BLaER1 treated with 17β-estradiol and CSF1 and Interleukin-3, amounts not matched to agents 10 nM and 100 nM (cell line): ENCODE data around the gene CYP46A1.

ENCODE experiments used
- H3K27ac ChIP-seq, 11 experiments: shearing (Covaris generic); formaldehyde crosslinking; 2 replicates each; pipeline ENCODE4 v1.8.1; 2022
- H3K27me3 ChIP-seq, 11 experiments: shearing (Covaris generic); formaldehyde crosslinking; 2 replicates each; pipeline ENCODE4 v1.8.1; 2022
- H3K36me3 ChIP-seq, 11 experiments: shearing (Covaris generic); formaldehyde crosslinking; 2 replicates each; pipeline ENCODE4 v1.8.1; 2022
- H3K4me1 ChIP-seq, 10 experiments: shearing (Covaris generic); formaldehyde crosslinking; 2 replicates each; pipeline ENCODE4 v1.8.1; 2022
- H3K4me2 ChIP-seq, 11 experiments: shearing (Covaris generic); formaldehyde crosslinking; 2 replicates each; pipeline ENCODE4 v1.8.1; 2022
- H3K4me3 ChIP-seq, 10 experiments: shearing (Covaris generic); formaldehyde crosslinking; 2 replicates each; pipeline ENCODE4 v1.8.1; 2022
- H3K9ac ChIP-seq, 11 experiments: shearing (Covaris generic); formaldehyde crosslinking; 2 replicates each; pipeline ENCODE4 v1.8.1; 2022
- H3K9me3 ChIP-seq, 11 experiments: shearing (Covaris generic); formaldehyde crosslinking; replicated peaks in 1 of 11; 2 replicates each; pipeline ENCODE4 v1.8.1; 2022
- H4K20me1 ChIP-seq, 11 experiments: shearing (Covaris generic); formaldehyde crosslinking; 2 replicates each; pipeline ENCODE4 v1.8.1; 2022
- Cebpa-rat ChIP-seq, 11 experiments: shearing (Covaris generic); IDR thresholded peaks; 2 replicates each; pipeline ENCODE4 v1.8.1; 2022

CYP46A1 gene

GRCh38 chr14:99768381-99768780 is 84.3 kb downstream of the CYP46A1 start:
- Histone ChIP-seq H3K4me1 (peaks cover 0 to 47% (median 28%) of the 10 kb centered on the region in 10 experiments; a peak in 16 of 20 replicates), H3K27ac (peak overlapping the region in 6 of 11 experiments; percentile 34 to 74 (median 62); a peak in 11 of 22 replicates), H4K20me1 (no peaks in the 10 kb centered on the region), H3K27me3 (no peaks in the 10 kb centered on the region), H3K9me3 (peaks cover 0 to 10% (median under 1%) of the 10 kb centered on the region in 11 experiments; a peak in 7 of 22 replicates), H3K36me3 (no peaks in the 10 kb centered on the region), H3K9ac (peak overlapping the region in 3 of 11 experiments; percentile 34 to 50 (median 40); a peak in 4 of 22 replicates), H3K4me3 (no peak overlapping the region), H3K4me2 (peak overlapping the region in 10 of 11 experiments; percentile 22 to 80 (median 53); a peak in 18 of 22 replicates)
- no peak for TF ChIP-seq Cebpa-rat (IDR thresholded peaks at IDR 0.05)

- H3K9ac ChIP-seq: no peak overlapping the region
- H3K4me2 ChIP-seq: peak overlapping the region in 9 of 11 experiments; percentile 22 to 80 (median 66); a peak in 15 of 22 replicates
- no peaks in the 10 kb centered on the region for H3K27me3 ChIP-seq
- no peaks in the 10 kb centered on the region for H3K36me3 ChIP-seq
- H3K4me1 ChIP-seq: peaks cover 7 to 49% (median 31%) of the 10 kb centered on the region in 10 experiments
- peaks cover 0 to 8% (median 0%) of the 10 kb centered on the region in 11 experiments; a peak in 1 of 22 replicates for H3K9me3 ChIP-seq
- H3K4me3 ChIP-seq: no peak overlapping the region
- H3K27ac ChIP-seq: peak overlapping the region in 6 of 11 experiments; percentile 38 to 68 (median 64); a peak in 9 of 22 replicates
- no peaks in the 10 kb centered on the region for H4K20me1 ChIP-seq
- no peak for TF ChIP-seq Cebpa-rat (IDR thresholded peaks at IDR 0.05)
Measured at GRCh38 chr14:99769123-99769522, 85.0 kb downstream of the CYP46A1 start.

GRCh38 chr14:99769799-99770198 is 85.7 kb downstream of the CYP46A1 start:
- H3K4me1 ChIP-seq: peaks cover 13 to 49% (median 34%) of the 10 kb centered on the region in 10 experiments
- H3K9ac ChIP-seq: no peak overlapping the region
- no peaks in the 10 kb centered on the region for H3K27me3 ChIP-seq
- H3K4me2 ChIP-seq: 0 out of 22 replicates have a peak overlapping the region, but pooled peaks of 2 of the 11 experiments have one; percentile 66 to 78
- H3K4me3 ChIP-seq: no peak overlapping the region
- no peaks in the 10 kb centered on the region for H4K20me1 ChIP-seq
- TF ChIP-seq Cebpa-rat (IDR thresholded peaks at IDR 0.05): no peak
- no peak overlapping the region for H3K27ac ChIP-seq
- H3K9me3 ChIP-seq: peaks cover 0 to 8% (median 0%) of the 10 kb centered on the region in 11 experiments; a peak in 1 of 22 replicates
- no peaks in the 10 kb centered on the region for H3K36me3 ChIP-seq

GRCh38 chr14:99772371-99773283 is 88.5 kb downstream of the CYP46A1 start:
- H3K4me3 ChIP-seq: no peak overlapping the region
- peak in 1 of 11 experiments; percentile 33; a peak in 1 of 22 replicates for TF ChIP-seq Cebpa-rat (IDR thresholded peaks at IDR 0.05)
- no peak overlapping the region for H3K4me2 ChIP-seq
- H3K27ac ChIP-seq: no peak overlapping the region; a peak in 1 of 22 replicates
- no peaks in the 10 kb centered on the region for H3K27me3 ChIP-seq
- H3K9me3 ChIP-seq: peaks cover 0 to 8% (median 0%) of the 10 kb centered on the region in 11 experiments; a peak in 1 of 22 replicates
- peaks cover 20 to 60% (median 46%) of the 10 kb centered on the region in 10 experiments for H3K4me1 ChIP-seq
- no peak overlapping the region for H3K9ac ChIP-seq
- no peaks in the 10 kb centered on the region for H3K36me3 ChIP-seq
- peaks cover 0 to 5% (median 0%) of the 10 kb centered on the region in 11 experiments; a peak in 1 of 22 replicates for H4K20me1 ChIP-seq

- no peak overlapping the region for H3K4me3 ChIP-seq
- H3K27me3 ChIP-seq: no peaks in the 10 kb centered on the region
- no peak for TF ChIP-seq Cebpa-rat (IDR thresholded peaks at IDR 0.05)
- H3K4me2 ChIP-seq: peak overlapping the region; percentile 60 to 80 (median 68)
- peaks cover 0 to 5% (median 0%) of the 10 kb centered on the region in 11 experiments; a peak in 1 of 22 replicates for H4K20me1 ChIP-seq
- H3K9me3 ChIP-seq: peaks cover 0 to 14% (median 7%) of the 10 kb centered on the region in 11 experiments; a peak in 13 of 22 replicates
- H3K4me1 ChIP-seq: peaks cover 20 to 50% (median 36%) of the 10 kb centered on the region in 10 experiments
- H3K36me3 ChIP-seq: no peaks in the 10 kb centered on the region
- H3K9ac ChIP-seq: peak overlapping the region in 1 of 11 experiments; percentile 16; a peak in 1 of 22 replicates
- peak overlapping the region in 5 of 11 experiments; percentile 2 to 43 (median 32); a peak in 9 of 22 replicates for H3K27ac ChIP-seq
Measured at GRCh38 chr14:99773521-99774497, 89.7 kb downstream of the CYP46A1 start.

- no peak overlapping the region for H3K4me3 ChIP-seq
- no peak for TF ChIP-seq Cebpa-rat (IDR thresholded peaks at IDR 0.05)
- H3K9ac ChIP-seq: peak overlapping the region in 2 of 11 experiments; percentile 1 to 16; a peak in 1 of 22 replicates
- peaks cover 20 to 42% (median 30%) of the 10 kb centered on the region in 10 experiments for H3K4me1 ChIP-seq
- H3K9me3 ChIP-seq: peaks cover 0 to 23% (median 16%) of the 10 kb centered on the region in 11 experiments; a peak in 20 of 22 replicates
- no peaks in the 10 kb centered on the region for H3K36me3 ChIP-seq
- peaks cover 0 to 5% (median 0%) of the 10 kb centered on the region in 11 experiments; a peak in 1 of 22 replicates for H4K20me1 ChIP-seq
- H3K27me3 ChIP-seq: no peaks in the 10 kb centered on the region
- peak overlapping the region; percentile 60 to 80 (median 68) for H3K4me2 ChIP-seq
- H3K27ac ChIP-seq: peak overlapping the region in 4 of 11 experiments; percentile 16 to 43 (median 33); a peak in 9 of 22 replicates
Measured at GRCh38 chr14:99774556-99775307, 90.6 kb downstream of the CYP46A1 start.

GRCh38 chr14:99775351-99775750 is 91.3 kb downstream of the CYP46A1 start:
- no peaks in the 10 kb centered on the region for H3K36me3 ChIP-seq
- TF ChIP-seq Cebpa-rat (IDR thresholded peaks at IDR 0.05): no peak
- peak overlapping the region in 10 of 11 experiments; percentile 15 to 80 (median 68); a peak in 18 of 22 replicates for H3K4me2 ChIP-seq
- no peak overlapping the region for H3K4me3 ChIP-seq
- H3K27ac ChIP-seq: peak overlapping the region in 1 of 11 experiments; percentile 6; a peak in 1 of 22 replicates
- H3K9me3 ChIP-seq: peaks cover 0 to 24% (median 21%) of the 10 kb centered on the region in 11 experiments; a peak in 20 of 22 replicates
- H4K20me1 ChIP-seq: peaks cover 0 to 5% (median 0%) of the 10 kb centered on the region in 11 experiments; a peak in 1 of 22 replicates
- H3K27me3 ChIP-seq: no peaks in the 10 kb centered on the region
- 0 out of 22 replicates have a peak overlapping the region, but pooled peaks of 1 of the 11 experiments have one; percentile 1 for H3K9ac ChIP-seq
- H3K4me1 ChIP-seq: peaks cover 20 to 40% (median 30%) of the 10 kb centered on the region in 10 experiments
